SK-N-SH (cell line): ENCODE data around the gene RAD51B. TPM values are rescaled to one million over a fixed set of nuclear protein-coding genes. Genes with fewer than 3 reads are reported as not detected.

ENCODE experiments used
- CTCF ChIA-PET: fragments of 300-600, 350-600 bp; formaldehyde crosslinking; extraction: SDS; loops from one replicate; lab custom pipeline; 2021; lab: Yijun Ruan, JAX
- POLR2A ChIA-PET: fragments of 350-600 bp; sonication (Branson Sonifier 250); formaldehyde crosslinking; extraction: SDS; loops from one replicate; lab custom pipeline; 2020; ENCODE audit warnings: antibody characterized with exemption, inconsistent platforms; lab: Yijun Ruan, JAX
- DNase-seq: peaks from one replicate; pipeline ENCODE4 v3.0.0; 2012
- H2AFZ ChIP-seq: fragments of 200-600 bp; sonication (generic); 2 replicates; pipeline ENCODE4 v1.8.1; 2016; ENCODE audit warnings: antibody characterized with exemption, mild to moderate bottlenecking, low read depth
- H3F3A ChIP-seq: fragments of 200-600 bp; sonication (generic); replicated peaks from 2 replicates; pipeline ENCODE3; 2016; ENCODE audit warnings: antibody characterized with exemption, mild to moderate bottlenecking; ENCODE audit not compliant: insufficient read depth
- H3K27ac ChIP-seq, 2 experiments: fragments of 200-500 bp in 1 of 2; fragments of 200-600 bp in 1 of 2; sonication (Bioruptor generic) in 1 of 2; sonication (generic), shearing (Covaris generic) in 1 of 2; 2 replicates each; pipeline versions ENCODE4 v1.5.1 to v1.6.1; 2014 to 2016; ENCODE audit warnings: low read depth in 2 of 2, inconsistent platforms in 1 of 2, low read length in 1 of 2, mild to moderate bottlenecking in 1 of 2, mixed read lengths in 1 of 2
- H3K27me3 ChIP-seq: fragments of 200-600 bp; sonication (generic), shearing (Covaris generic); 2 replicates; pipeline ENCODE4 v1.6.1; 2016; ENCODE audit warnings: mixed run types; ENCODE audit not compliant: insufficient read depth
- H3K36me3 ChIP-seq, 2 experiments: fragments of 200-500 bp in 1 of 2; fragments of 200-600 bp in 1 of 2; sonication (Bioruptor generic) in 1 of 2; sonication (generic) in 1 of 2; replicated peaks in 1 of 2; 2 replicates each; pipeline versions ENCODE3 to v1.5.1; 2014 to 2016; ENCODE audit warnings: low read length in 1 of 2, mild to moderate bottlenecking in 1 of 2; ENCODE audit not compliant: insufficient read depth in 2 of 2, control insufficient read depth in 1 of 2
- H3K4me1 ChIP-seq, 2 experiments: fragments of 200-500 bp in 1 of 2; fragments of 200-600 bp in 1 of 2; sonication (Bioruptor generic) in 1 of 2; sonication (generic), shearing (Covaris generic) in 1 of 2; 2 replicates each; pipeline versions ENCODE4 v1.5.1 to v1.6.1; 2014 to 2016; ENCODE audit warnings: low read depth in 1 of 2, low read length in 1 of 2, mixed run types in 1 of 2; ENCODE audit not compliant: insufficient read depth in 2 of 2, control insufficient read depth in 1 of 2
- H3K4me2 ChIP-seq: fragments of 200-600 bp; sonication (generic), shearing (Covaris generic); 2 replicates; pipeline ENCODE4 v1.6.1; 2017; ENCODE audit warnings: mixed run types
- H3K4me3 ChIP-seq, 2 experiments: fragments of 200-500 bp in 1 of 2; fragments of 200-600 bp in 1 of 2; sonication (Bioruptor generic) in 1 of 2; sonication (generic), shearing (Covaris generic) in 1 of 2; 2 replicates each; pipeline versions ENCODE4 v1.5.1 to v1.8.1; 2014 to 2016; ENCODE audit warnings: low read depth in 2 of 2, inconsistent platforms in 1 of 2, low read length in 1 of 2, mild to moderate bottlenecking in 1 of 2, mixed read lengths in 1 of 2, moderate library complexity in 1 of 2
- H3K79me2 ChIP-seq: fragments of 200-600 bp; sonication (generic); 2 replicates; pipeline ENCODE4 v1.8.1; 2017; ENCODE audit warnings: mild to moderate bottlenecking; ENCODE audit not compliant: insufficient read depth
- H3K9ac ChIP-seq: fragments of 200-600 bp; sonication (generic); 2 replicates; pipeline ENCODE4 v1.6.1; 2017; ENCODE audit warnings: mixed run types
- H3K9me2 ChIP-seq: fragments of 200-600 bp; sonication (generic); 2 replicates; pipeline ENCODE4 v1.6.1; 2017; ENCODE audit warnings: mixed run types
- H3K9me3 ChIP-seq: fragments of 200-600 bp; sonication (generic); 2 replicates; pipeline ENCODE4 v1.6.1; 2017; ENCODE audit warnings: mixed run types, mild to moderate bottlenecking, moderate library complexity
- H4K20me1 ChIP-seq: fragments of 200-600 bp; sonication (generic); 2 replicates; pipeline ENCODE4 v1.6.1; 2017; ENCODE audit warnings: mild to moderate bottlenecking, mixed run types; ENCODE audit not compliant: insufficient read depth
- CHD2 ChIP-seq: fragments of 150-350 bp; IDR thresholded peaks from 2 replicates; pipeline ENCODE4 v1.6.1; 2018; ENCODE audit warnings: low read length; ENCODE audit not compliant: partially characterized antibody
- ELF1 ChIP-seq: IDR thresholded peaks from 2 replicates; pipeline ENCODE4 v1.4.0; 2012
- EZH2phosphoT487 ChIP-seq: fragments of 200-600 bp; sonication (generic); IDR thresholded peaks from 2 replicates; pipeline ENCODE4 v1.6.1; 2017; ENCODE audit warnings: low read depth, mixed run types, mild to moderate bottlenecking, antibody characterized with exemption, moderate library complexity, borderline replicate concordance
- FOSL2 ChIP-seq: IDR thresholded peaks from 2 replicates; pipeline ENCODE4 v1.4.0; 2012; ENCODE audit warnings: low read depth, mild to moderate bottlenecking, moderate library complexity, borderline replicate concordance
- FOXJ3 ChIP-seq: sonication (generic); formaldehyde crosslinking; IDR thresholded peaks from 2 replicates; pipeline ENCODE4 v1.5.1; 2020; ENCODE audit warnings: mild to moderate bottlenecking, missing genetic modification reagents
- FOXM1 ChIP-seq: IDR thresholded peaks from 2 replicates; pipeline ENCODE4 v1.4.0; 2012; ENCODE audit warnings: low read depth, mild to moderate bottlenecking
- GABPA ChIP-seq: IDR thresholded peaks from 2 replicates; pipeline ENCODE4 v1.4.0; 2012; ENCODE audit warnings: low read depth, mild to moderate bottlenecking
- MAX ChIP-seq: IDR thresholded peaks from 2 replicates; pipeline ENCODE4 v1.4.0; 2012; ENCODE audit warnings: low read depth
- NFIC ChIP-seq: IDR thresholded peaks from 2 replicates; pipeline ENCODE4 v1.4.0; 2012; ENCODE audit warnings: borderline replicate concordance
- NRF1 ChIP-seq: IDR thresholded peaks from 2 replicates; pipeline ENCODE4 v1.6.1; 2012; ENCODE audit warnings: low read depth, mild to moderate bottlenecking, low read length
- POLR2AphosphoS5 ChIP-seq: IDR thresholded peaks from 2 replicates; pipeline ENCODE4 v1.6.1; 2012; ENCODE audit warnings: low read depth, low read length
- RAD21 ChIP-seq: IDR thresholded peaks from 2 replicates; pipeline ENCODE4 v1.6.1; 2012; ENCODE audit warnings: mild to moderate bottlenecking, low read length
- RFX5 ChIP-seq: IDR thresholded peaks from 2 replicates; pipeline ENCODE4 v1.6.1; 2012; ENCODE audit warnings: mild to moderate bottlenecking, improper control_type of control experiment, low read length
- RXRA ChIP-seq: IDR thresholded peaks from 2 replicates; pipeline ENCODE4 v1.4.0; 2012; ENCODE audit warnings: low read depth, mild to moderate bottlenecking, borderline replicate concordance
- SMC3 ChIP-seq: IDR thresholded peaks from 2 replicates; pipeline ENCODE4 v1.6.1; 2012; ENCODE audit warnings: low read depth, low read length, improper control_type of control experiment
- YY1 ChIP-seq: IDR thresholded peaks from 2 replicates; pipeline ENCODE4 v1.4.0; 2012; ENCODE audit warnings: low read depth, mild to moderate bottlenecking
- ZBTB33 ChIP-seq: IDR thresholded peaks from 2 replicates; pipeline ENCODE4 v1.4.0; 2012; ENCODE audit warnings: low read depth, borderline replicate concordance
- WGBS: methylation state at CpG from one replicate; pipeline ENCODE4 v1.1.6; 2017; ENCODE audit warnings: low lambda C conversion rate; 5-methylcytosine and 5-hydroxymethylcytosine counted together
- polyA plus RNA-seq, 3 experiments: library from polyadenylated mRNA; depleted of rRNA; stranded (reverse); fragments of >200 nt; gene quantifications; 2 replicates each; pipeline ENCODE4 v1.2.3, GENCODE V29; 2012
- TF ChIP-seq, protein P1 (sequence below): fragments of 150-350 bp; IDR thresholded peaks from 2 replicates; pipeline ENCODE4 v1.6.1; 2017; ENCODE audit warnings: antibody characterized with exemption, low read length, low read depth, borderline replicate concordance
- TF ChIP-seq, protein P2 (sequence below): fragments of 200-600 bp; sonication (generic); IDR thresholded peaks from 2 replicates; pipeline ENCODE4 v1.6.1; 2017; ENCODE audit warnings: antibody characterized with exemption, mild to moderate bottlenecking, moderate library complexity
- TF ChIP-seq, protein P3 (sequence below): IDR thresholded peaks from 2 replicates; pipeline ENCODE4 v1.6.1; 2012; ENCODE audit warnings: mild to moderate bottlenecking, low read depth, low read length, moderate library complexity

The RAD51B gene
- polyA plus RNA-seq, 1 of the 3 experiments (the other 2 are of a cell fraction), result 6.0 TPM

DNA sequence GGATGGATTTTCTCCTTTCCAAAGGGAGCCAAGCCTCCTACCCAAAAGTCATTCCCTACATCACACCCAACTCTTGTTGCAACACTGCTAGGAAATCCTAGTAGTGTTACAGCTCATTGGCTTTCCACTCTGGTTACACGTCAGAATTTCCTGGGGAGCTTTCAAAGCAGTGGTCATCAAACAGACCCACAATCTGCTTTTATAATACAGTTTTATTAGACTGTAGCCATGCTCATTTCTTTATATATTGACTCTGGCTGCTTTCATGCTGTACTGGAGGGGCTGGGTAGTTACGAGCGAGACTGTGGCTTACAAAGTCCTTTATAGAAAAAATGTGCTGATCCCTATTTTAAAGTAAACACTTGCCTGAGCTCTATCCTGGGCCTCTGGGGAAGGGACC lies 37.5 kb upstream of the RAD51B start:
- Histone ChIP-seq H3K36me3 (peaks cover 43 to 90% of the 10 kb centered on the region in 2 experiments), H3K9ac (no peak overlapping the region), H2AFZ (no peak overlapping the region), H3K27me3 (no peaks in the 10 kb centered on the region), H3K27ac (no peak overlapping the region), H3K79me2 (no peaks in the 10 kb centered on the region), H3F3A (no peaks in the 10 kb centered on the region), H3K9me3 (no peaks in the 10 kb centered on the region), H3K9me2 (no peaks in the 10 kb centered on the region), H3K4me2 (no peak overlapping the region), H3K4me1 (no peaks in the 10 kb centered on the region), H4K20me1 (no peaks in the 10 kb centered on the region), H3K4me3 (no peak overlapping the region)
- TF ChIP-seq RAD21 (no peak), SMC3 (no peak), POLR2AphosphoS5 (no peak), ELF1 (no peak), NFIC (no peak), MAX (no peak), YY1 (no peak), FOXM1 (no peak), EZH2phosphoT487 (no peak), RXRA (no peak), FOSL2 (no peak), NRF1 (no peak), GABPA (no peak), CHD2 (no peak), FOXJ3 (CRISPR knock-in tag) (no peak), RFX5 (no peak), ZBTB33 (no peak)
- TF ChIP-seq, protein P1, sequence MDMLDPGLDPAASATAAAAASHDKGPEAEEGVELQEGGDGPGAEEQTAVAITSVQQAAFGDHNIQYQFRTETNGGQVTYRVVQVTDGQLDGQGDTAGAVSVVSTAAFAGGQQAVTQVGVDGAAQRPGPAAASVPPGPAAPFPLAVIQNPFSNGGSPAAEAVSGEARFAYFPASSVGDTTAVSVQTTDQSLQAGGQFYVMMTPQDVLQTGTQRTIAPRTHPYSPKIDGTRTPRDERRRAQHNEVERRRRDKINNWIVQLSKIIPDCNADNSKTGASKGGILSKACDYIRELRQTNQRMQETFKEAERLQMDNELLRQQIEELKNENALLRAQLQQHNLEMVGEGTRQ, result no peak
- TF ChIP-seq, protein P2, sequence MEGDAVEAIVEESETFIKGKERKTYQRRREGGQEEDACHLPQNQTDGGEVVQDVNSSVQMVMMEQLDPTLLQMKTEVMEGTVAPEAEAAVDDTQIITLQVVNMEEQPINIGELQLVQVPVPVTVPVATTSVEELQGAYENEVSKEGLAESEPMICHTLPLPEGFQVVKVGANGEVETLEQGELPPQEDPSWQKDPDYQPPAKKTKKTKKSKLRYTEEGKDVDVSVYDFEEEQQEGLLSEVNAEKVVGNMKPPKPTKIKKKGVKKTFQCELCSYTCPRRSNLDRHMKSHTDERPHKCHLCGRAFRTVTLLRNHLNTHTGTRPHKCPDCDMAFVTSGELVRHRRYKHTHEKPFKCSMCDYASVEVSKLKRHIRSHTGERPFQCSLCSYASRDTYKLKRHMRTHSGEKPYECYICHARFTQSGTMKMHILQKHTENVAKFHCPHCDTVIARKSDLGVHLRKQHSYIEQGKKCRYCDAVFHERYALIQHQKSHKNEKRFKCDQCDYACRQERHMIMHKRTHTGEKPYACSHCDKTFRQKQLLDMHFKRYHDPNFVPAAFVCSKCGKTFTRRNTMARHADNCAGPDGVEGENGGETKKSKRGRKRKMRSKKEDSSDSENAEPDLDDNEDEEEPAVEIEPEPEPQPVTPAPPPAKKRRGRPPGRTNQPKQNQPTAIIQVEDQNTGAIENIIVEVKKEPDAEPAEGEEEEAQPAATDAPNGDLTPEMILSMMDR, result no peak
- TF ChIP-seq, protein P3, sequence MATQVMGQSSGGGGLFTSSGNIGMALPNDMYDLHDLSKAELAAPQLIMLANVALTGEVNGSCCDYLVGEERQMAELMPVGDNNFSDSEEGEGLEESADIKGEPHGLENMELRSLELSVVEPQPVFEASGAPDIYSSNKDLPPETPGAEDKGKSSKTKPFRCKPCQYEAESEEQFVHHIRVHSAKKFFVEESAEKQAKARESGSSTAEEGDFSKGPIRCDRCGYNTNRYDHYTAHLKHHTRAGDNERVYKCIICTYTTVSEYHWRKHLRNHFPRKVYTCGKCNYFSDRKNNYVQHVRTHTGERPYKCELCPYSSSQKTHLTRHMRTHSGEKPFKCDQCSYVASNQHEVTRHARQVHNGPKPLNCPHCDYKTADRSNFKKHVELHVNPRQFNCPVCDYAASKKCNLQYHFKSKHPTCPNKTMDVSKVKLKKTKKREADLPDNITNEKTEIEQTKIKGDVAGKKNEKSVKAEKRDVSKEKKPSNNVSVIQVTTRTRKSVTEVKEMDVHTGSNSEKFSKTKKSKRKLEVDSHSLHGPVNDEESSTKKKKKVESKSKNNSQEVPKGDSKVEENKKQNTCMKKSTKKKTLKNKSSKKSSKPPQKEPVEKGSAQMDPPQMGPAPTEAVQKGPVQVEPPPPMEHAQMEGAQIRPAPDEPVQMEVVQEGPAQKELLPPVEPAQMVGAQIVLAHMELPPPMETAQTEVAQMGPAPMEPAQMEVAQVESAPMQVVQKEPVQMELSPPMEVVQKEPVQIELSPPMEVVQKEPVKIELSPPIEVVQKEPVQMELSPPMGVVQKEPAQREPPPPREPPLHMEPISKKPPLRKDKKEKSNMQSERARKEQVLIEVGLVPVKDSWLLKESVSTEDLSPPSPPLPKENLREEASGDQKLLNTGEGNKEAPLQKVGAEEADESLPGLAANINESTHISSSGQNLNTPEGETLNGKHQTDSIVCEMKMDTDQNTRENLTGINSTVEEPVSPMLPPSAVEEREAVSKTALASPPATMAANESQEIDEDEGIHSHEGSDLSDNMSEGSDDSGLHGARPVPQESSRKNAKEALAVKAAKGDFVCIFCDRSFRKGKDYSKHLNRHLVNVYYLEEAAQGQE, result no peak
- CTCF ChIA-PET, result interaction anchor here (0.9 kb wide), 1 partner anchor 54 kb away, joined by 6 read pairs; no protein-coding TSS in a partner anchor
- no peak for DNase-seq
- WGBS, result 37% methylated on average over 3 of the region's 3 CpGs
- POLR2A ChIA-PET, result no interaction called here
